ENCODE data around the gene LRRN4CL. TPM values are rescaled to one million over a fixed set of nuclear protein-coding genes. Genes with fewer than 3 reads are reported as not detected.

LRRN4CL gene
- total and polyA plus RNA-seq, 2 of the 4 experiments (the other 2 are of a cell fraction), result 0.36 to 0.84 TPM

DNA sequence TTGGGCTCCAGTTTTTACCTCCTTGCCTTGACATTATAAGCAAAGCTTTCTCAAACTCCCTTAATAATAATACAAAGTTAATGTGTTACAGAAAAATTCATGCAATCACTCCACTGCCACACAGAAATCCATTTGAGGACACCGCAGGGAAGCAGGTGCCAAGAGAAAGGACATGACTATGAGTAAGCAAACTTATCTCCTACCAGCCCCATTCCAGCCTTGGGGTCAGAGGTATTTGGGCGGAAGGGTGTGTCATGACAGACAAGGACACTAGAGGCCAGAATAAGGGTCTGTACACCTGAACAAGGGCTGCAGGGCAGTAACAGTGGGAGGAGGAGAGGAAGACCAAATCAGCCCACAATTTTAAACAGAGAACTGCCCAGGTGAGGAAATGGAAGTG is 24.0 kb upstream of the LRRN4CL start (continued):
- TF ChIP-seq, protein P1, sequence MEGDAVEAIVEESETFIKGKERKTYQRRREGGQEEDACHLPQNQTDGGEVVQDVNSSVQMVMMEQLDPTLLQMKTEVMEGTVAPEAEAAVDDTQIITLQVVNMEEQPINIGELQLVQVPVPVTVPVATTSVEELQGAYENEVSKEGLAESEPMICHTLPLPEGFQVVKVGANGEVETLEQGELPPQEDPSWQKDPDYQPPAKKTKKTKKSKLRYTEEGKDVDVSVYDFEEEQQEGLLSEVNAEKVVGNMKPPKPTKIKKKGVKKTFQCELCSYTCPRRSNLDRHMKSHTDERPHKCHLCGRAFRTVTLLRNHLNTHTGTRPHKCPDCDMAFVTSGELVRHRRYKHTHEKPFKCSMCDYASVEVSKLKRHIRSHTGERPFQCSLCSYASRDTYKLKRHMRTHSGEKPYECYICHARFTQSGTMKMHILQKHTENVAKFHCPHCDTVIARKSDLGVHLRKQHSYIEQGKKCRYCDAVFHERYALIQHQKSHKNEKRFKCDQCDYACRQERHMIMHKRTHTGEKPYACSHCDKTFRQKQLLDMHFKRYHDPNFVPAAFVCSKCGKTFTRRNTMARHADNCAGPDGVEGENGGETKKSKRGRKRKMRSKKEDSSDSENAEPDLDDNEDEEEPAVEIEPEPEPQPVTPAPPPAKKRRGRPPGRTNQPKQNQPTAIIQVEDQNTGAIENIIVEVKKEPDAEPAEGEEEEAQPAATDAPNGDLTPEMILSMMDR (conservative IDR thresholded peaks at IDR 0.05; ENCODE audit: low read depth, low read length), result no peak
- TF ChIP-seq RFX5 (IDR thresholded peaks at IDR 0.05; ENCODE audit: low read depth, low read length) (no peak), FOS (IDR thresholded peaks at IDR 0.05; ENCODE audit: low read depth, low read length) (no peak), RAD21 (IDR thresholded peaks at IDR 0.05; ENCODE audit: low read length) (no peak)

- no CpG with 5 or more reads among the region's 3 CpGs for WGBS, 2 experiments (ENCODE audit: extremely low coverage in 2 of 2, insufficient read length in 1 of 2)
- DNase-seq (no peak), ATAC-seq (ENCODE audit: low read depth) (no peak)
- ChIA-PET POLR2A (ENCODE audit: unreplicated experiment) (no interaction called here), CTCF (no interaction called here)
- TSS peak; percentile 70 for BruUV-seq (replicated peaks)
- Histone ChIP-seq H3K36me3 (ENCODE audit: control insufficient read depth, insufficient read depth, low read length) (peaks cover 51% of the 10 kb centered on the region), H3K4me1 (ENCODE audit: control insufficient read depth, insufficient read depth, low read length) (peaks cover 12% of the 10 kb centered on the region), H2BK5ac (ENCODE audit: low read depth, low read length, poor library complexity, severe bottlenecking) (no peak overlapping the region), H3K14ac (replicated peaks; ENCODE audit: low read depth, low read length) (no peak overlapping the region), H3K27ac (ENCODE audit: insufficient read depth, low read length) (no peak overlapping the region; the same call in 1 of the 2 replicates), H2BK120ac (ENCODE audit: low read depth, low read length) (no peak overlapping the region), H3K79me1 (ENCODE audit: low read depth in 1 of 2, low read length in 2 of 2) (peaks cover 27 to 64% of the 10 kb centered on the region in 2 experiments), H2AK5ac (ENCODE audit: low read depth, low read length) (no peak overlapping the region), H4K91ac (ENCODE audit: insufficient read depth, low read depth, low read length) (no peak overlapping the region), H4K20me1 (ENCODE audit: insufficient read depth, low read length) (no peaks in the 10 kb centered on the region), H3K27me3 (ENCODE audit: control insufficient read depth, insufficient read depth, low read length) (no peaks in the 10 kb centered on the region), H2BK15ac (ENCODE audit: low read depth, low read length) (no peak overlapping the region), H2BK20ac (ENCODE audit: low read depth, low read length) (no peak overlapping the region), H3K4me3 (ENCODE audit: insufficient read depth, low read depth, low read length) (no peak overlapping the region), H3K4ac (ENCODE audit: low read depth, low read length) (no peak overlapping the region), H2AFZ (replicated peaks; ENCODE audit: low read length, poor library complexity) (no peak overlapping the region), H3K9me1 (ENCODE audit: insufficient read depth, low read length) (peaks cover 10% of the 10 kb centered on the region), H4K8ac (ENCODE audit: low read depth in 2 of 2, low read length in 2 of 2) (no peak overlapping the region), H3K9me3 (ENCODE audit: control insufficient read depth, insufficient read depth, low read length) (no peaks in the 10 kb centered on the region), H4K5ac (ENCODE audit: low read depth, low read length) (no peak overlapping the region), H3K23ac (ENCODE audit: low read depth, low read length) (no peak overlapping the region), H3K4me2 (ENCODE audit: low read depth, low read length) (no peak overlapping the region), H2AK9ac (replicated peaks; ENCODE audit: low read depth, low read length, poor library complexity) (no peak overlapping the region), H3K9ac (ENCODE audit: low read depth, low read length) (no peak overlapping the region), H3K56ac (ENCODE audit: extremely low read depth, insufficient read depth, low read length) (no peak overlapping the region), H3K18ac (ENCODE audit: low read depth, low read length) (no peak overlapping the region)
- dilution Hi-C loops (cut with HindIII; ENCODE audit: low sequenced_read_pairs, unreplicated experiment), result no loop called here
- intact Hi-C loops (cut with micrococcal nuclease), result no loop called here
- in situ Hi-C loops (cut with MboI; ENCODE audit: low sequenced_read_pairs), result no loop called here
- no peak for TF ChIP-seq FOS (IDR thresholded peaks at IDR 0.05; ENCODE audit: low read depth, low read length)
- no peak for TF ChIP-seq CHD1 (IDR thresholded peaks at IDR 0.05; ENCODE audit: low read depth, low read length)
- no peak for TF ChIP-seq RCOR1 (IDR thresholded peaks at IDR 0.05; ENCODE audit: insufficient replicate concordance, low read length)
- no peak for TF ChIP-seq SMC3 (IDR thresholded peaks at IDR 0.05; ENCODE audit: low read depth, low read length)
- no peak for TF ChIP-seq MAFK (IDR thresholded peaks at IDR 0.05; ENCODE audit: low read depth, low read length)
- TF ChIP-seq CEBPB (IDR thresholded peaks at IDR 0.05; ENCODE audit: low read depth, low read length), result no peak
- no peak for TF ChIP-seq RAD21 (IDR thresholded peaks at IDR 0.05; ENCODE audit: low read length)
- TF ChIP-seq BHLHE40 (IDR thresholded peaks at IDR 0.05; ENCODE audit: low read depth, low read length), result no peak
- TF ChIP-seq, protein P1 (conservative IDR thresholded peaks at IDR 0.05; ENCODE audit: low read depth, low read length), result no peak
- TF ChIP-seq, protein P2, sequence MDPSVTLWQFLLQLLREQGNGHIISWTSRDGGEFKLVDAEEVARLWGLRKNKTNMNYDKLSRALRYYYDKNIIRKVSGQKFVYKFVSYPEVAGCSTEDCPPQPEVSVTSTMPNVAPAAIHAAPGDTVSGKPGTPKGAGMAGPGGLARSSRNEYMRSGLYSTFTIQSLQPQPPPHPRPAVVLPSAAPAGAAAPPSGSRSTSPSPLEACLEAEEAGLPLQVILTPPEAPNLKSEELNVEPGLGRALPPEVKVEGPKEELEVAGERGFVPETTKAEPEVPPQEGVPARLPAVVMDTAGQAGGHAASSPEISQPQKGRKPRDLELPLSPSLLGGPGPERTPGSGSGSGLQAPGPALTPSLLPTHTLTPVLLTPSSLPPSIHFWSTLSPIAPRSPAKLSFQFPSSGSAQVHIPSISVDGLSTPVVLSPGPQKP (IDR thresholded peaks at IDR 0.05; ENCODE audit: borderline replicate concordance, low read depth, low read length), result no peak
- no peak for TF ChIP-seq RFX5 (IDR thresholded peaks at IDR 0.05; ENCODE audit: low read depth, low read length)
Observed at GRCh38 chr11:62712861-62713260, 23.5 kb upstream of the LRRN4CL start.
